ENCODE data around the gene RNF225.
A peak's percentile ranks its signal among the peaks of the same experiment; 100 is the strongest.

RNF225 gene

DNA sequence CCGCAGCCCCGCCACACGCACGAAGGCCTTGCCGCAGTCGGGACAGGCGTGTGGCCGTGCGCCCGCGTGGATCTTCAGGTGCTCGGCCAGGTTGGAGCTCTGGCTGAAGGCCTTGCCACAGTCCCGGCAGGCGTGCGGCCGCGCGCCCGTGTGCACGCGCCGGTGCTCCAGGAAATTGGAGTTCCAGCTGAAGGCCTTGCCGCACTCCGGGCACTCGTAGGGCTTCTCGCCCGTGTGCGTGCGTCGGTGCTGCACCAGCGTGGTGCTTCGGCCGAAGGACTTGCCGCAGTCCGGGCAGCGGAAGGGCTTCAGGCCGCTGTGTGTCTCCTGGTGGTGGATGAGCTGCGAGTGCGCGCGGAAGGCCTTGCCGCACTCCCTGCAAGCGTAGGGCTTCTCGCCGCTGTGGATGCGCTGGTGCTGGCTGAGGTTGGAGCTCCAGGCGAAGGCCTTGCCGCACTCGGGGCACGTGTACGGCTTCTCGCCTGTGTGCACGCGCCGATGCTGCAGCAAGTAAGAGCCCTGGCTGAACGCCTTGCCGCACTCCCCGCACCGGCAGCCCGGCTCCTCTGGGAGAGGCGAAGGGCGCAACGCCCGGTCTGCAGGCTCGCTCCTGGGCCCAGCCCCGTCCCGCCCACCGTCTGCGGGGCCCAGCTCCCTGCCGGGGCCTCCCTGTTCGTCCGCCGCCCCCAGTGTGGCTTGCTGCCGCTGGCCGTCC, 38.5 kb upstream of the RNF225 start:
- TF ChIP-seq, protein P1, sequence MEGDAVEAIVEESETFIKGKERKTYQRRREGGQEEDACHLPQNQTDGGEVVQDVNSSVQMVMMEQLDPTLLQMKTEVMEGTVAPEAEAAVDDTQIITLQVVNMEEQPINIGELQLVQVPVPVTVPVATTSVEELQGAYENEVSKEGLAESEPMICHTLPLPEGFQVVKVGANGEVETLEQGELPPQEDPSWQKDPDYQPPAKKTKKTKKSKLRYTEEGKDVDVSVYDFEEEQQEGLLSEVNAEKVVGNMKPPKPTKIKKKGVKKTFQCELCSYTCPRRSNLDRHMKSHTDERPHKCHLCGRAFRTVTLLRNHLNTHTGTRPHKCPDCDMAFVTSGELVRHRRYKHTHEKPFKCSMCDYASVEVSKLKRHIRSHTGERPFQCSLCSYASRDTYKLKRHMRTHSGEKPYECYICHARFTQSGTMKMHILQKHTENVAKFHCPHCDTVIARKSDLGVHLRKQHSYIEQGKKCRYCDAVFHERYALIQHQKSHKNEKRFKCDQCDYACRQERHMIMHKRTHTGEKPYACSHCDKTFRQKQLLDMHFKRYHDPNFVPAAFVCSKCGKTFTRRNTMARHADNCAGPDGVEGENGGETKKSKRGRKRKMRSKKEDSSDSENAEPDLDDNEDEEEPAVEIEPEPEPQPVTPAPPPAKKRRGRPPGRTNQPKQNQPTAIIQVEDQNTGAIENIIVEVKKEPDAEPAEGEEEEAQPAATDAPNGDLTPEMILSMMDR (conservative IDR thresholded peaks at IDR 0.05), result no peak
- no peak overlapping the region for H3K27ac ChIP-seq

DNA sequence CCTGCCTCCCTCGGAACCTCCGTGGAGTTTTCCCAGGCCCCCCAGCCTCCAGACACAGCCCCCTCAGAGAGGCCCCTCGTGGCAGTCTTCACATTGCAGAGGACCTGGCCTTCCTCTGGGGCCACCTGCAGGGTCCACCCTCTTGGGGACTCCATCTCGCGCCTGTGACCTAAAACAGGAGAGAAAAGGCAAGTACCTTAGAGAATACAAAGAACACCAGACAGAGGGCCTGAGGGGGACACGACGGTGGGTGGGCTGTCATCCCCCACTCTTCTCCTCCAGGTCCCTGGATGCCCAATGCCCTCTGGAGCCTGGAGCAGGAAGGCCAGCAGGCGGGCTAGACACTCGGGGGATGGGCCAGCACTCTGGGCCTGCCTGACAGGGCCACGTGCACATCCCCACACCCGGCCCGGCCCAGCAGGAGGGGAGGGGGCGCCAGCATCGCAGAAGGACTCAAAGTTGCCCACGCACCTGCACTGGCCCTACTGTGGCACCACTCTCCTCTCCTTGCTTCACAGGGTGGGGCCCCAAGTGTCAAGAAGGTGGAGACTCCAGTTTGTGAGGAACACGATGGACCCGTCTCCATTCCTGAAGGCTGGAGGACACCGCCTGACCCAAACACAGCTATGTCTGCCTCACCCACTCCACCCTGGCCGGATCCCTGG, 37.8 kb upstream of the RNF225 start:
- TF ChIP-seq, protein P1 (conservative IDR thresholded peaks at IDR 0.05), result no peak
- no peak overlapping the region for H3K27ac ChIP-seq

DNA sequence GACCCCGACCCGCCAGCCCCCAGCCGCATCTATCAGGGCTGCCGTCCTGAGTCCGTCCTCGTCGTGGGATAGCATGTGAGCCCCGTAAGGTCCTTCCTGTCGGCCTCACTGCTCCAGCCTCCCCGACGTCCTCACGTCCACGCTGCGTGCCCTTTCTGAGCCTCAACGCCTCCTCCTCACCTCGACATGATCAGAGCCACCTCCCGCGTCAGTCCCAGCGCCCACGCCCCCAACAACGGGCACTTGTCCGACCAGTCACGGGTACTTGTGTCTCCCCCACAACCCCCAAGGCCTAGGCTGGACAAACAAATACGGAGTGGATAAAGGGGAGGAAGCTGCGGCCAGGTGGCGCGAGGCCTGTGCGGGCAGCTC, 33.6 kb upstream of the RNF225 start:
- TF ChIP-seq, protein P1 (conservative IDR thresholded peaks at IDR 0.05), result no peak
- peak overlapping the region; percentile 99 for H3K27ac ChIP-seq

DNA sequence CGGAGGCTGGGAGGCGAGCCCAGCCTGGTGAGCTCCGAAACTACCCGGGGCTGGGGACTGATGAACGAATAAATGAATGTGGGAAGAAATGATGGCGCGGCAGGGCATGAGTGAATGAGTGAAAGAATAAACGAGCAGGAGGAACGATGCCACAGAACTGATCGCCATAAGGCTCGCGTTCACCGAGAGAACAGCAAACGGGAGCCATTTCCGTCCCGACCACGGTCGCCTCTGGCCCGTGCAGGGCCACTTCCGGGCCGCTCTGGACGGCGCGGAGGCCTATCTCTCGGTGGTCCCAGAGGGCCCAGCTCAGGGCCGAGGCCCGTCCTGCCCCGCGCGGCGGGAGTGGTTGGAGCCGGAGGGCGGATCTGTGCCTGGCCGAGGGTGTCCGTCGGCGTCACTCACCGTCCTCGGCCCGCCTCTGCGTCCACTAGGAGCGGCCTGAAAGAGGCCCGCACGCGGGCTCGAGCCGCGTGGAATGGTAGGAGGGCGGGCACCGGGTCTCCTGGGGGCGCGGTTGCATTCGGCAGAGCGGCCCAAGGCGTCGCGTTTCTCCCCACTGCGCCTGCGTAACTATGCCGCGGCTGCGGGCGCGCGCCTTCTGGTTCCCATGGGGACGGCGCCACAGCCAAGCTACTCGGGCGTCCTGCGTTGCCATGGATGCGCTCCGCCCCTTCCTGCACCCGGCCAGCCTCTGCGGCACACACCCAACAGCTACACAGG, 33.0 kb upstream of the RNF225 start, which contains the start of gene ZNF497:
TSS of gene ZNF497 (minus strand) at position 480 of the 723 bp plus-strand sequence. CDS start 5,116 bp downstream, outside the sequence.
- H3K27ac ChIP-seq, result peak within 1 kb of the TSS; percentile 99
- TF ChIP-seq, protein P1 (conservative IDR thresholded peaks at IDR 0.05), result no peak

DNA sequence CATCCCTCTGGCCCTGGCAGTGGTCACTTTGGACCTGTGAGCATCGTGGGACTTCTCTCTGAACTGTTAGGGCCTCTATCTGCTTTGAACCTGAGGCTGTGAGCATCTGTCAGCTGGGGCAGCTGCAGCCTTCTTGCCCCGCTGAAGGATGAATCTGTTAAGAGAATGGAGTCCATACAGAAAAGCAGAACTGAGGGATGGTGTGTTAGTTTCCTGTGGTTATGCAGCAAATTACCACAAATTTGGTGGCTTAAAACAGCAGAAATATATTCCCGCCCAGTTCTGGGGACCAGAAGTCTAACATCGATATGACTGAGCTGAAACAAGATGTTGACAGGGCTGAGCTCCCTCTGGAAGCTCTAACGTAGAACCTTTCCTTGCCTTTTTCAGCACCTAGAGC, 31.3 kb upstream of the RNF225 start:
- H3K27ac ChIP-seq, result no peak overlapping the region

DNA sequence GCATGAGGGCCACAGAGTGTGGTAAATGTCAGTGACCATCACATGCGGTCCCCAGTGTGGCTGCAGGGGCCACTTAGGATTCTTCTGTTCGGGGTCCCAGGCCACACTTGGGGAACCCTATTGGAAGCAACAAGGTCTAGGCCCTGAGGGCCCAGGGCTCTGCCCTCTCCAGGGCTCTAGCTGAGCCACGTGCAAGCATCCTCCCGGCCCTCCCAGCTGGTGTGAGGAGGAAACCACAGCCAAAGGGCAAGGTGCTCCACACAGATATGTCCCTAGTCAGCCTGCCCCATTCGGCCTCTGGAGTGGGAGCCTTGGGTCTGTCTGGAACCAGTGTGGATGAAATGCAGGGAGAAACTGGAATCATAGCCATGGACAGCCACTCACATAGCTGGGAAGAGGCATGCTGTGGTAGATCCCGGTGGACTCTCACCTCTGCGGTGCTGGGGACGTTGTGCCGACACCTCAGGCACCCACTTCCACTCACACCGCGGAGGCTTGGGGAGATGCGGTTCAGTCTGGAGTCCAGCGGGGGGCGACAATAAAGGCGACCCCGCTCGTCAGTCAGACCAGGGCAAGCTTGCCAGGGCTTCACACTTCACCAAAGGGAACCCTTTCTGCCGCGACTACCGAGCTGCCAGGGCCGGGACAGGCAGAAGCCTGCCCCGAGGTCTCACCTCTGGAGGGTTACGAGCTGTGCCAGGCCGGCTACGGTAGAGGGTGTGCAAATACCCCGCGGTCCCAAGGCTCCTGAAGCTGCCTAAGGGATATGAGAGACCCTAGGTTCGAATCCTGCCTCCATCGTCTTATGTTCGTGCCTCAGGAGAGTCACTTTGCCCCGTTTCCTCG, 28.6 kb upstream of the RNF225 start:
- no peak overlapping the region for H3K27ac ChIP-seq
- TF ChIP-seq, protein P1 (conservative IDR thresholded peaks at IDR 0.05), result no peak

More for the DNA sequence above, 31.3 kb upstream of the RNF225 start:
- TF ChIP-seq, protein P1 (conservative IDR thresholded peaks at IDR 0.05), result no peak

All from VCaP (cell line).